T-helper 1 cell treated with Interleukin-12 subunit alpha and Interleukin-12 subunit beta and Interleukin-4 antibody, amounts not matched to agents 30 ng/mL and 1 ng/mL, for 36 hours (primary cell): Measurements from ENCODE around the gene SELENOW. TPM values are rescaled to one million over a fixed set of nuclear protein-coding genes. Genes with fewer than 3 reads are reported as not detected.
"Not testable (repeated sequence)": the region's sequence is repeated elsewhere in the genome, so short reads cannot be mapped to it uniquely, and the experiment has no call there.

ENCODE experiments used
- intact Hi-C: fragments of 100-400 bp; cut with micrococcal nuclease; formaldehyde crosslinking; loops from one replicate; pipeline ENCODE4 v1.15.1; 2024
- total RNA-seq: library from RNA; stranded (reverse); gene quantifications from 2 replicates; pipeline ENCODE4 v1.2.3, GENCODE V29; 2022

SELENOW gene
- total RNA-seq = 82.9 and 89.1 TPM in 2 replicates

DNA sequence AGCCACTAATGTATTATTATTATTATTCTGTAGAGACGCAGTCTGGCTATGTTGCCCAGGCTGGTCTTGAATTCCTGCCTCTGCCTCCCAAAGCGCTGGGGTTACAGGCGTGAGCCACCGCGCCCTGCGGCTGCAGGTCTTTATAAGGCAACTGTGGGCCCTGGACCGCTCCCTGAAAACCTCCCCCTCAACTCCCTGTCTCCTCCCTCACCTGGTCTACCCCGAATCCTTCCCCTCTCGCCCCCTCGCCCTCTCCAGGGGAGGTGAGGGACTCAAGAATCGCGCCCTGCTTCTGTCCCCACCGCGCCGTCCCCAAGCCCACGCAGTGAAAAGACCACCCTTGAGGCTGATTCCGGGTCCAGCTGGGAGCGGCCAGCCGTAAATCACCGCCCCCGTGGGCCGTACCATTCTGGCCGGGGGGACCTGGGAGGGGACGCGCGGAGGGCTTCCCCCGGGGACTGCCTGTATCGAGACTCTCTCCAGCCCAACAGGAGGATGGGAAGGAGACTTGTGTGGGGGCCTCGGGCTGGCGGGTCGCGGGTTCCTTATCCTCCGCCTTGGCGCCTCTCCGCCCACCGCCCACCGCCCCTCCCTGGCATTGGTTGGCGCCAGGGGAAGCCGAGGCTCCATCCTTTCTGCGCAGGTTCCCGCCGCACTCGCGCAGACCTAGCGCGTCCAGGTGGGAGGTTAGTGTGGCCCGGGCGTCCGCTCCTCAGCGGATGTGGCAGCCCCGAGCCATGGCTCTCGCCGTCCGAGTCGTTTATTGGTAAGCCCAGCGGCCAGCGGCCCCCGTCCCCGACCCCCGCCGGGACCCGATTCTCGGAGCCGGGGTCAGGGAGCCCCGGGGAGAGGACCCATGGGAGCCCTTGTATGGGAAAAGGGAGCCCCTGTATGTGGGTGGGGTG is at the start of gene SELENOW:
TSS of gene SELENOW (plus strand) at position 655 of the 905 bp plus-strand sequence. CDS start at position 738, 83 bp downstream.
- intact Hi-C loops = loop anchor here (1.0 kb wide), 1 partner anchor 33 kb away; the partner anchor contains the start of gene NOP53

DNA sequence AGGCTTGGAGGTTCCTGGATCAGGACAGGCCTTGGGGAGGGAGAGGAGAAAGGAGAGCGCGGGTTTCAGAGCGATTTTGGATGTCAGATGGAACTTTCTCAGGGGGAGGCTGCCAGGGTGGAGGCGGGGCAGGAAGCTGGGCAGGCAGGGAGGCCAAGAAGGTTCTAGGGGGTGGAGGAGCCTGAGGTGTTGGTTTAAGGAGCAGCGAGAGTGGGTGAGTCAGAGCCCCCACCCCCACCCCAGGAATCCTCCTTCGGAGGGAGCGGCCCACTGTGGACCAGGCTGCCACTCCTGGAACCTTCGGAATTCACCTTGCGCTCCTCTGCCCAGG is 49.1 kb upstream of the SELENOW start:
- intact Hi-C loops = no loop called here

DNA sequence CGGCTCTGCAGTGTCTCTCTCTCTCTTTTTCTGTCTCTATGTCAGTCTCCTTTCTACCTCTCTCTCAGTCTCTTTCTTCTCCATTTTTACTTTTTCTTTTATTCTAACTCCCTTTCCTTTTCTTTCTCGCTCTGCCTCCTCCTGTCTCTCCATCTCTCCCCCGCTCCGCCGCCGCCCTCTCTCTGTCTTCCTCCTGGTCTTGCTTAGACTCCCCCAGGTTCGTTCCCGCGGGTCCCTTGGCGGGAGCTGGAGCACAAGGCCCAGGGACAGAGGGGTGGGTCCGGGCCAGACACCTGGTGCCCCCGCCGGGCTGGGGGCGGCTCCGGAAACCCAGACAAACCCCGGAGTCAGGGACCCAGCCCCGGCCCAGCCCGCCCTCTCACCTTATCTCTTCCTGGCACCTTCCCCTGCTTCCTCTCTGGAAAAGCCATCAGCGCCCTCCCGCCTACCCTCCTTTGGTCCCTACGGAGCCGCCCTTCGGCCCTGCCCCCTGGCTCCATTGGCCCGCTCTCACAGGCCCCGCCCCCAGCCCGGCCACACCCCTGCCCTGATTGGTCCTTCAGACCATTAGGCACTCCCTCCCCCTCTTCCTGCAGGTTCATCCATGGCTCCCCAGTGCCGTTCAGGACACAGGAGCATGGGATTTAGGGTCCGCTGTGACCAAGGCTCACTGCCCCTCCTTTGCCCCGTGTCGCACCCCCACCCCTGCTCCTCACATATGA is 48.5 kb upstream of the SELENOW start:
- intact Hi-C loops = loop anchor here (1.0 kb wide), 1 partner anchor 15 kb away; the partner anchor contains the start of gene NOP53

DNA sequence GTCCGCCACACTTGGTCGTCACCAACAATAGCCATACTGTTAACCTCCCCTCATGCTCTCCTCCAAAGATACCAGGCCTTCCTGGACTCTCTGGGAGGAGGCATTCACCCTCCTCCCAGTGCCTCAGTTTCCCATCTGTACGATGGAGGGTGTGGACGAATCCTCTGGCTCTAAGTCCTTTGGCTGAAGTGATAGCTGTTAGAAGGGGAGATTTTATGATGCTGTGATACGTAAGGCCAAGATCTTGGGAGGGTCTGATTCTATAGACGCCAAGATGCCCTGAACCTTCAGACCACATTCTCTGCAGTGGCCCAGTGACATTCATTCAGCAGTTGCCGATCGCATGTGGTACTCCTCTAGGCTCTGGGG is 48.0 kb upstream of the SELENOW start:
- intact Hi-C loops = loop anchor here (1.0 kb wide), 1 partner anchor 15 kb away; the partner anchor contains the start of gene NOP53

DNA sequence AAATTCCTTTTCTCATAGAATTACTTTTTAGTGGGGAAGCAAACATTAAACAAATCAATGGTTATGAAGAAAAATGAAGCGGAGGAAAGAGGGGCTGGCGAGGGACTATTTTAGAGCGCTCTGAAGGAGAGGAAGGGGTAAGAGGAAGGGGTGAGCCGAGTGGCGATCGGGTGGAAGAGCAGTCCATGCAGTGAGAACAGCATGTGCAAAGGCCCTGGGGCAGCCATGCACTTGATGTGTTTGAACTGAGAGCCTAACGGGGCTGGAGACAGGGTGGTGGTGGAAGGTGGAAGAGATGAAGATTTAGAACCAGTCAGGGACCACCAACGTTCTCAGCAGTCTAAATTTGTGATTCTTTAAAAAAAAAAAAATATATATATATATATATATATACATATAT is 47.6 kb upstream of the SELENOW start:
- intact Hi-C loops = loop anchor here (1.0 kb wide), 1 partner anchor 14 kb away; the partner anchor contains the start of gene NOP53

DNA sequence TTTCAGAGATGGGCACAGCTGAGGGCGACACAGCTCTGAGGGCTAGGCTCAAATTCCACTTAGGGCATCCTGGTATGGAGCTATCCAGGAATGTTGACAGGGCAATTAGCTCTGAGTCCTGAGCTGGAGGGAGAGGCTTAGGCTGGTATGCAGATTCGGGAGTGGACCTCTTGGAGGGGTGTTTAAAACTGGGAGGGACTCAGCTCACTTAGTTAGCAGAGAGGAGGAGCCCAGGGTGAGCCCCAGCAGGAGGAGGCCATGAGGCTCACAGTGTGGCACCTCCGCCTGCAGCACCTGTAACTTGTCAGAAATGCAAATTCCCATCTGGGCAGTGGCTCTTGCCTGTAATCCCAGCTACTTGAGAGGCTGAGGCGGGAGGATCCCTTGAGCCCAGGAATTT is 43.4 kb upstream of the SELENOW start:
- intact Hi-C loops = no loop called here

DNA sequence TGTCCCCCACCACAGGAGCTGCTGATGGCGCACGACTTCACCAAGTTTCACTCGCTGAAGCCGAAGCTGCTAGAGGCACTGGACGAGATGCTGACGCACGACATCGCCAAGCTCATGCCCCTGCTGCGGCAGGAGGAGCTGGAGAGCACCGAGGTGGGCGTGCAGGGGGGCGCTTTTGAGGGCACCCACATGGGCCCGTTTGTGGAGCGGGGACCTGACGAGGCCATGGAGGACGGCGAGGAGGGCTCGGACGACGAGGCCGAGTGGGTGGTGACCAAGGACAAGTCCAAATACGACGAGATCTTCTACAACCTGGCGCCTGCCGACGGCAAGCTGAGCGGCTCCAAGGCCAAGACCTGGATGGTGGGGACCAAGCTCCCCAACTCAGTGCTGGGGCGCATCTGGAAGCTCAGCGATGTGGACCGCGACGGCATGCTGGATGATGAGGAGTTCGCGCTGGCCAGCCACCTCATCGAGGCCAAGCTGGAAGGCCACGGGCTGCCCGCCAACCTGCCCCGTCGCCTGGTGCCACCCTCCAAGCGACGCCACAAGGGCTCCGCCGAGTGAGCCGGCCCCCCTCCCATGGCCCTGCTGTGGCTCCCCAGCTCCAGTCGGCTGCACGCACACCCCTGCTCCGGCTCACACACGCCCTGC is 37.5 kb upstream of the SELENOW start:
- intact Hi-C loops = no loop called here

DNA sequence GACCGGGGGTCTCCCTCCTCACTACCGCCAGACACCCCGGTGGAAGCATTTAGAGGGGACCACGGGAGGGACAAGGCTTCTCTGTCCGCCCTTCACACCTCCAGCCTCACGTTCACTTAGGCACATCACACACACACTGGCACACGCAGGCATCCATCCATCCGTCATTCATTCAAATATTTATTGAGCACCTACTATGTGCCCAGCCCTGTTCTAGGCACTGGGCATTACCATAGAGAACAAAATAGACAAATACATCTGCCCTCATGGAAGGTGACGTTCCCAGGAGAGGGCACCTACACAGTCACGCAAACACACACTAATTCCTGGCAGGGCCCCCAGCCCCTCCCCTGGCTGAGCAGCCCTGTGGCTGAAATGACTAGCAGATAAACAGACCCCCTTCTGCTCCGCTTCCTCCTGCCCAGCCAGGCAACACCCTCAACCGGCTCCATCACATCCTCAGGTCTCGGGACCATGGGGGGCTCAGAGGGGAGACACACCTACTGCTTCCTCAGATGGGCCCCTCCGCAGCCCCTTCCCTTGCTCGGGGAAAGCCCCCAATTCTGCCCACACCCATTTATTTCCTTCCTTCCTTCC is 36.9 kb upstream of the SELENOW start:
- intact Hi-C loops = loop anchor here (2.0 kb wide), 1 partner anchor 313 kb away; no protein-coding TSS in a partner anchor

DNA sequence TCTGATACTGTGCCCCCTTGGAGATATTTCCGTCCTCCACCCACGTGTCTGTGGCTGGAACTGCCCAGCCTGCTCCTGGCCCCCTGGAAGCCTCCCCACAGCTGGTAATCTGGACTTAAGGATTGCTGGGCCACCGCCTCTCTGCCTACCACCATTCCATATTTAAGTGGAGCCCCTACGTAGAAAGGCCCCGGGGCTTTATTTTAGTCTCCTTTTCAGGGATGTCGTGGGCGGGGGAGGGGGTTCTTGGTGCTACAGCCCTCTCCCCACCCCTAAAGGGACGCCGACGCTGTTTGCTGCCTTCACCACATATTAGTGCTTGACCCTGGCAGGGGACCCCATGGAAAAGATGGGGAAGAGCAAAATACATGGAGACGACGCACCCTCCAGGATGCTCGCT is 35.9 kb upstream of the SELENOW start:
- intact Hi-C loops = loop anchor here (1.0 to 2.0 kb wide), 4 partner anchors 29 to 314 kb away; partner anchors contain the start of gene EHD2

DNA sequence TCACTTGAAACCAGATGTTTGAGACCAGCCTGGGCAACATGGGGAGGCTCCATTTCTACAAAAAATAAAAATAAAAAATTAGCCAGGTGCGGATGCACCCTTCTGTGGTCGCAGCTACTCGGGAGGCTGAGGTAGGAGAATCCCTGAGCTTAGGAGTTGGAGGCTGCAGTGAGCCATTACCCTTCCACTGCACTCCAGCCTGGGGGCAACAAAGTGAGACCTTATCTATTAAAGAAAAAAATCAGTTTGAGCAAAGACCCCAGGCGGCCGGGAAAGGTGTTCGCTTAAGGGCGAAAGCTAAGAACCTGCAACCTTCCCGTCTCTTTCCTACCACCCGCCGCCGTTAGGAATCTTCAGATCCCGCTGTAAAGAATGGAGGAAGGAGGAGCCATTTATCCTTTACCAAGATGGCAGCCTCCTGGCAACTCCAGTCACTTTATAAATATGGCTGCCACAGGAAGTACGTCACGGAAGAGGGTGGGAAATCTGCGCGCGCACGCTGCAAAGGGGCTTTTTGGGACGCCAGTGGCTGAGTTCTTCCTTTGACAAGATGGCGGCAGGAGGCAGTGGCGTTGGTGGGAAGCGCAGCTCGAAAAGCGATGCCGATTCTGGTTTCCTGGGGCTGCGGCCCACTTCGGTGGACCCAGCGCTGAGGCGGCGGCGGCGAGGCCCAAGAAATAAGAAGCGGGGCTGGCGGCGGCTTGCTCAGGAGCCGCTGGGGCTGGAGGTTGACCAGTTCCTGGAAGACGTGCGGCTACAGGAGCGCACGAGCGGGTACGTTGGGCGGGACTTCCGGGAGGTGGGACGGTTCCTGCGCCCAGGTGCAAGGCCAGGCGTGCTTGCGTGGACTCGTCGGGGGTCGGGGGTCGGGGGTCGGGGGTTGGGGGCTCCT is 33.2 kb upstream of the SELENOW start, which contains the start of gene NOP53:
TSS of gene NOP53 (plus strand) at position 537 of the 892 bp plus-strand sequence. CDS start at position 551, 14 bp downstream.
- intact Hi-C loops = loop anchor here (1.0 kb wide), 7 partner anchors 15 to 396 kb away; partner anchors contain the start of genes DHX34, NAPA and SELENOW

DNA sequence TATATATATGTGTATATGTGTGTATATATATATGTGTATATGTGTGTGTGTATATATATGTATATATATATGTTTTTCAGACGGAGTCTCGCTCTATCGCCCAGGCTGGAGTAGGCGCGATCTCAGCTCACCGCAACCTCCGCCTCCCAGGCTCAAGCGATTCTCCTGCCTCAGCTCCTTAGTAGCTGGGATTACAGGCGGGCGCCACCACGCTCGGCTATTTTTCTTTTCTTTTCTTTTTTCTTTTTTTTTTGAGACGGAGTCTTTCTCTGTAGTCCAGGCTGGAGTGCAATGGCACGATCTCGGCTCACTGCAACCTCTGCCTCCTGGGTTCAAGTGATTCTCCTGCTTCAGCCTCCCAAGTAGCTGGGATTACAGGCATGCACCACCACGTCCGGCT is 32.4 kb upstream of the SELENOW start:
- intact Hi-C loops = not testable (repeated sequence)

DNA sequence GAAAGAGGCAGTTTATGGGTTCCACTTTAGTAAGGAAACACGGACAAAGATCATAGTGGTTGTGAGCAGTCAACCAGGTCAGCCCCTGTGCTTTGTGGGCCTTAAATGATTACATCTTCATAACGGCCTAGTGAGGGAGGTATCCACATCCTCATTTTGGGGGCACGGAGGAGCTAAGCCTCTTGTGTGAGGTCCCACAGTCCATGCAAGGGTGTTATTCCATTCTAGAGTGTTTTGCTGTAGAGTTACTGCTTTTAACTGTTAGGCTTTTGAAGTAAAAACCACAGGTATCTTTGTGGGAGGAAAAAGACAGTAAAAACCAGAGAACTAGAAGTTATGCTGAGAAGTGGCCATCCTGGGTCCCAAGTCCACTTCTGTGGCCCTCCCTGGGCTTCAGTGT is 29.2 kb upstream of the SELENOW start:
- intact Hi-C loops = no loop called here

DNA sequence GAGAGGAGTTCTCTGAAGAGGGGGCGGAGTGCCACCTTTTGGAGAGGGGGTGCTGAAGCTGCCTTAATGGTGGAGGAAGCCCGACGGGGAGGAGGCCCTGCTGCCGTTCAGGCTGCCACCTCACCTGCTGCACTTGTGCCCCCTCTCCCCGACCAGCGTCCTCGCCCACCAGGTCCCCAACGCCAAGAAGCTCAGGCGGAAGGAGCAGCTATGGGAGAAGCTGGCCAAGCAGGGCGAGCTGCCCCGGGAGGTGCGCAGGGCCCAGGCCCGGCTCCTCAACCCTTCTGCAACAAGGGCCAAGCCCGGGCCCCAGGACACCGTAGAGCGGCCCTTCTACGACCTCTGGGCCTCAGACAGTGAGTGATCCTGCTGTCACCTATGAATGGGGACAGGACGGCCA is 27.8 kb upstream of the SELENOW start:
- intact Hi-C loops = no loop called here

DNA sequence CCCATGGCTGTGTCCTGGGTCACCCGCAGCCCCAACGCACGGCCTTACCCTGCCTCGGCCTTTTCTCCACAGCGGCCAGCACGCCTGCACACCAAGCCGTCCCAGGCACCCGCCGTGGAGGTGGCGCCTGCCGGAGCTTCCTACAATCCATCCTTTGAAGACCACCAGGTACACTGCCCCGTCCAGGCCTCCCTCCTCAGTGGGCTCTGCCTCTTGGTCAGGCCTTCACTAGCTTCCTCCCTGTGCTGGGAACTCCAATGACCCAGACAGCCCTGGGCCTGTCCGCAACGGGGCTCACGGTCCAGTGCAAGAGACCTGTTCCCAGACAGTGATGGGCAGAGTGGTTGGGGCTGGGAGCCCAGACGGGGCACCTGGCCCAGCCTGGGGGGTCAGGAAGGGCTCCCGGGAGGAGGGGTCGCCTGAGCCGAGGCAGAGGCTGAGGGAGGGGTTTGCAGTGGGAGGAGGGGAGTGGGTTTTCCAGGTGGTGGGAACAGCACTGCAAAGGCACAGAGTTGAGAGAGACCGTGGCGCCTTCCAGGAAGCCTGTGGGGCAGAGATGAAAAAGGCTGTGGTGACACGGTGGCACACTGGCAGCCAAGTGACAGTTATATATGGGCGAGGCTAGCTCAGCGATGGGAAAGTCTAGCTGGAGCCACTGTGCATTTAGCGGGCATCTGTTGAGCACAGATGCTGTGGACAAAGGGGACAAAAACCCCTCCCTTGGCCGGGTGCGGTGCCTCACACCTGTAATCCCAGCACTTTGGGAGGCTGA is 25.9 kb upstream of the SELENOW start:
- intact Hi-C loops = no loop called here

DNA sequence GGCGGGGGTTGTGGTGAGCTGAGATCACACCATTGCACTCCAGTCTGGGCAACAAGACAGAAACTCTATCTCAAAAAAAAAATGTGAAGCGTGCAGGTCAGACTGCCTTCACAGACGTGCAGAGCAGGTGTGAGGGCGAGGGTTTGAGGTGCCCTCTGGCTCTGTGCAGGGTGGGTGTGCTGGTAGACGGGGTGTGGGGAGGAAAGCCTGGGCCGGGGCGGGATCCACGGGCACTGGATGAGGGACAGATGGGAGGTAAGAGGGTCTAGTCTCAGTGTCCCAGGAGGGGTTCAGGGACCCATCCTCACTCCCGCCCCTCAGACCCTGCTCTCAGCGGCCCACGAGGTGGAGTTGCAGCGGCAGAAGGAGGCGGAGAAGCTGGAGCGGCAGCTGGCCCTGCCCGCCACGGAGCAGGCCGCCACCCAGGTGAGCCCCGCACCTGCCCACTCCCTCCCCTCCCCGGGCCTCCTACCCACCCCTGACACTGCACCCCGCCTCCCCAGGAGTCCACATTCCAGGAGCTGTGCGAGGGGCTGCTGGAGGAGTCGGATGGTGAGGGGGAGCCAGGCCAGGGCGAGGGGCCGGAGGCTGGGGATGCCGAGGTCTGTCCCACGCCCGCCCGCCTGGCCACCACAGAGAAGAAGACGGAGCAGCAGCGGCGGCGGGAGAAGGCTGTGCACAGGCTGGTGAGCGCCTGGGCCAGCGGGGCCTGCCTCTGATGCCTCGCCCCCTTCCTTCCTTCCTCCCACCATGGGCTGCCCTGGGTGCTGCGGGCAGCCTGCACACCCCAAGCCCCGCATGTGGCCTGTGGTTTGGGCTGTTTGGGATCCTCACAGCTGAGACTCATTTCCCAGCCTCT is 24.1 kb upstream of the SELENOW start:
- intact Hi-C loops = no loop called here

DNA sequence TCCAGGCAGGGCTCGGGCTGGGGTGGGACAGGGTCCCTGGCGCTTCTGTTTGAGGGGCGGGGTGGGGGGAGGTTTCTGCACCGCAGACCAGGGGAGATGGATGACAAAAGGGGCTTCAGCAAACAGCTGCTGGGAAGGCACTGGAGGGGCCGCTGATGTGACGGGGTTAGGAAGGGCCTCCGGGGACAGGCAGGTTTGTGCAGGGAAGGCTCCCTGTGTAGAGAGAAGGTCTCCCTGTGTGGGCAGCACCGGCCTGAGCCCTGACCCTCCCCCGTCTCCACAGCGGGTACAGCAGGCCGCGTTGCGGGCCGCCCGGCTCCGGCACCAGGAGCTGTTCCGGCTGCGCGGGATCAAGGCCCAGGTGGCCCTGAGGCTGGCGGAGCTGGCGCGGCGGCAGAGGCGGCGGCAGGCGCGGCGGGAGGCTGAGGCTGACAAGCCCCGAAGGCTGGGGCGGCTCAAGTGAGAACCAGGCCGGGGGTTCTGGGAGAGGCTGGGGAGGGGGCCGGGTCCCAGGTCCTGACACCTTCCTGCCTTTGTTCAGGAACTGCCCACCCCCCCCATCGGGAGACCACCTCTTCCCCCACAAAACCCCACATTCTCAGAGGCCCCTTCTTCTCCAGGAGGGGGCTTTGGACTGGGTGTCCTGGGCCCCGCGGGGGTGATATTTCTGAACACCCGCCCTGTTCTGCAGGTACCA is 23.3 kb upstream of the SELENOW start:
- intact Hi-C loops = no loop called here

DNA sequence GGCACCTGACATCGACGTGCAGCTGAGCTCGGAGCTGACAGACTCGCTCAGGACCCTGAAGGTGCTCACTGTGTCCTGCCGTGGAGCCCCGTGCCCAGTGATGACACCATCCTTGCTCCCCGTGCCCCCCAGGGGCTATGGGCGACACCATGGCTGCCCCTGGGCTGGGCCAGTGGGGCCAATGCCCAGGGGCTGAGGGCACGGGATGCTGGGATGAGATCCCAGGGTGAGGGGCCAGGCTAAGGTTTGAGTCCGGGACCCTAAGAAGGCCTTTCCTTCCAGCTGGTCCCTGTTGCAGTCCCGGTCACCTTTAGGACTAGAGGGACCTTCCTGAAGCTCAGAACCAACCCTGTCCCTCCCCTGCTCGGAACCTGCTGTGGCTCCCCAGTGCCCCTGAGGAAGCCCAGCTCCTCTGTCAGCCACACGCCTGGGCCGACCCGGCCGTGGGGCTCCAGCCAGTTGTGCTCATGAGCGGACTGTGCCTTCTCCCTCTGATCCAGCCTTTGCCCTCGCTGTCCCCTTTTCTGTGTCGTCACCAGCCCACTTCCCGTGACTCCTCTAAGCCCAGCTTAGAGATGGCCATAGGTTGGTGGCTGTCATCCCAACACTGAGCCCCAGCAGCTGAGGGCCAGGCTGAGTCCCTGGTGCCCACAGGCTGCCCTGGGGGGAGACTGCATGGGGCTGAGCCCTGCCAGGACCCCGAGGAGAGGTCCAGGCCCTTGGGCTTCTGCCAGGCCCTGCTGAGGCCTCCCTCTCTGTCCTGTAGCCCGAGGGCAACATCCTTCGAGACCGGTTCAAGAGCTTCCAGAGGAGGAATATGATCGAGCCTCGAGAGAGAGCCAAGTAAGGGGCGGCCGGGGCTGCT is 22.5 kb upstream of the SELENOW start:
- intact Hi-C loops = no loop called here
